ENCODE measurements around the gene DCTN1.

Gene DCTN1

DNA sequence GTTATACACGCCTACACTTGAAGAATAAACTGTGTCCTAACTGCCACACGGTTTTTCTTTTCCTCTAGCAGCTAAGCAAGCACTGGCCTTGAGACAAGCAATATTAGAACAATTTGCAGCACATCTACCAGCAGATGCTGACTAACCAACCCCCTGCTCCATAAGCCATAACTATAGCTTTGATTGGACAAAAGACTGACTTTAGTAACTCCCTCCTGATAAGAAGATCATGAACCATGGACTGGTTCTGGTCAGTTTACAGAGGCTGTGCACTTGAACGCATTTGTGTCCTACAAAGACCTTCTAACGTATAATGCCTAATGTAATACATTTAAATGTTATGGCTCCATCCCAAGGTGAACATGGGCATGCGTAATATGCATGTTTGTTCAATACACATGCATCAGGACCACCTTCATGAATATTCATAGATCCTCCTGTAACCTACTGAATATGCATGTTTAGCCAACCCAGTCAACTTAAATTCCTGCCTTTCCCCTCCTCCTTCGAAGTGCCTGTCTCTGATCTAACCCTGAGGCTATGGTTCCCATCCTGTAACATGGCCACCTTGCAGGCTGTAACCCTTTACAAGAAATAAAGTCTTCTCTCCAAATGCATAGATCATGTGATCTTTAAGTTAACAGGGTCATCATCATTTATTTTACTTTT, 63.4 kb downstream of the DCTN1 start:
- DNase-seq, result no peak

GRCh38 chr2:74314107-74314506, 66.0 kb downstream of the DCTN1 start:
- no peak for DNase-seq

DNA sequence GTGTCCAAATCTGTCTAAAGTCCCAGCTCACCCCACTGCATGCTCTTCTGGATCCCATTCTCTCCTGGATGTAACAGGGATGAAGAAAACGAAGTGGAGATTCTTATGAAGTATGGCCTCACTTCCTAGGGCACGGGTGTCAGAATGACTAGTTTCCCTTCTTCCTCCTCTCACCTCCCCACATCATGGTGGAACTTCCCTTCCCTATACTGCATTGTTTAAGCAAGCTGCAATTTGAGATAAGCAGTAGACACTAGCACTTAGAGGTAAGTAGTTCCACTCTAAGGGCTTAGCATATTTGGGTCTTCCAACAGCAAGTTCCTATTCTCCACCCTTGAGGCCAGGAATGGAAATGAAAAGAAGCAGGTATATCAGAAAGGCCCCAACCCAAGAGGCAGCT, 66.6 kb downstream of the DCTN1 start:
- no peak for DNase-seq

GRCh38 chr2:74312913-74313312, 67.2 kb downstream of the DCTN1 start:
- DNase-seq, result no peak
